ENCODE data around the gene PLEKHM3.

DNA sequence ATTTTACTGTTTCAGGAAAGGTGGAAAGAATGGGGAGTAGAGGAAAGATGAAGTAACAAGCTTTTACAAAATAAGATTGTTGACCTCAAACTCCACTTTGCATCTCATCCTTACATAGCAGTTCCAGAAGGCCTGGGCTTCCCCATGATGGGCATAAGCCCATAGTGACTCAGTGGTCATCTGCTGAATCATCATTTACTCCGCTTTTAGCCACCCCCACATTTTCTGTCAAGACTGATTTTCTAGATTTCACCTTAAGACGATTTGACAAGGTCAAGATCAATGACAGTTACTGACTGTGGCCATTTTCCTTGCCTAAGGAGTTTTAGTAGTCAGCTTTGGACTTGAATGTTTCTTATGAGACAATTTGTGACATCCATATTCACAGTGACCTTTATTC is 49.4 kb downstream of the PLEKHM3 start:
- TF ChIP-seq GATA2 (IDR thresholded peaks at IDR 0.05; ENCODE audit: low read depth, low read length) = no peak
- no peak for TF ChIP-seq GATA3 (IDR thresholded peaks at IDR 0.05; ENCODE audit: low read depth, low read length)
